Colon (tissue), 2 donors: ENCODE results near the gene LYZL6.

Experiments
- FAIRE-seq: peaks from 2 replicates; lab custom pipeline; 2012; peaks lifted over from hg19 to GRCh38; lab: Jason Lieb, UNC
- donor health status: control.
- donor health status: control.

The LYZL6 gene

GRCh38 chr17:35943537-35943936, at the start of gene LYZL6:
Gene LYZL6 (minus strand): TSS chr17:35943713. CDS start chr17:35939356, 4,357 bp downstream.
- no peak for FAIRE-seq

- no peak for FAIRE-seq
Measured at GRCh38 chr17:35991075-35991474, 47.6 kb upstream of the LYZL6 start.

GRCh38 chr17:35988164-35988563, 44.7 kb upstream of the LYZL6 start:
- FAIRE-seq: no peak

GRCh38 chr17:35986643-35987042, 43.1 kb upstream of the LYZL6 start, which contains the start of gene CCL14:
Gene CCL14 (minus strand): TSS chr17:35986729. CDS start chr17:35986649, 80 bp downstream.
- no peak for FAIRE-seq

GRCh38 chr17:35984140-35984539, 40.6 kb upstream of the LYZL6 start:
- FAIRE-seq: no peak

- no peak for FAIRE-seq
Measured at GRCh38 chr17:35982409-35983191, 39.1 kb upstream of the LYZL6 start.

GRCh38 chr17:35981908-35982330, 38.4 kb upstream of the LYZL6 start:
- FAIRE-seq: no peak

GRCh38 chr17:35981246-35981645, 37.7 kb upstream of the LYZL6 start, which contains the start of gene CCL16:
Gene CCL16 (minus strand): TSS chr17:35981497. CDS start chr17:35981420, 77 bp downstream.
- no peak for FAIRE-seq

GRCh38 chr17:35978346-35978745, 34.8 kb upstream of the LYZL6 start:
- FAIRE-seq: no peak

- FAIRE-seq: no peak
Measured at GRCh38 chr17:35977509-35977908, 34.0 kb upstream of the LYZL6 start.

- FAIRE-seq: no peak
Measured at GRCh38 chr17:35973333-35974260, 30.1 kb upstream of the LYZL6 start.

GRCh38 chr17:35972945-35973332, 29.4 kb upstream of the LYZL6 start:
- no peak for FAIRE-seq

GRCh38 chr17:35972535-35972934, 29.0 kb upstream of the LYZL6 start:
- no peak for FAIRE-seq

GRCh38 chr17:35972066-35972465, 28.6 kb upstream of the LYZL6 start:
- FAIRE-seq: no peak

- FAIRE-seq: no peak
Measured at GRCh38 chr17:35969558-35970380, 26.3 kb upstream of the LYZL6 start.

GRCh38 chr17:35968520-35969054, 25.1 kb upstream of the LYZL6 start:
- FAIRE-seq: no peak

- FAIRE-seq: no peak
Measured at GRCh38 chr17:35965272-35965671, 21.8 kb upstream of the LYZL6 start.

- FAIRE-seq: no peak
Measured at GRCh38 chr17:35963663-35964062, 20.1 kb upstream of the LYZL6 start.

- FAIRE-seq: no peak
Measured at GRCh38 chr17:35953720-35954119, 10.2 kb upstream of the LYZL6 start.

GRCh38 chr17:35949401-35949800, 5.9 kb upstream of the LYZL6 start:
- FAIRE-seq: no peak

- no peak for FAIRE-seq
Measured at GRCh38 chr17:35948092-35948491, 4.6 kb upstream of the LYZL6 start.

- no peak for FAIRE-seq
Measured at GRCh38 chr17:35947156-35947585, 3.7 kb upstream of the LYZL6 start.
